B cell (primary cell): ENCODE data around the gene CBX5. TPM values are rescaled to one million over a fixed set of nuclear protein-coding genes. Genes with fewer than 3 reads are reported as not detected.
"Not testable (repeated sequence)": the region's sequence is repeated elsewhere in the genome, so short reads cannot be mapped to it uniquely, and the experiment has no call there.

Experiments used
- ATAC-seq: fragments of 200-7000 bp; cut with Tn5 transposase; one replicate; pipeline ENCODE4 v1.10.0; 2021; ENCODE audit warnings: low read depth, mild to moderate bottlenecking, moderate number of reproducible peaks, moderate library complexity
- CTCF ChIA-PET: fragments of 350-600 bp; sonication (Branson Sonifier 250); formaldehyde crosslinking; loops from one replicate; lab custom pipeline; 2021; ENCODE audit warnings: antibody characterized with exemption, inconsistent platforms; lab: Charles Lee
- POLR2A ChIA-PET: fragments of 350-600 bp; sonication (Branson Sonifier 250); formaldehyde crosslinking; loops from one replicate; lab custom pipeline; 2021; ENCODE audit warnings: antibody characterized with exemption; lab: Charles Lee
- DNase-seq: peaks from one replicate; pipeline ENCODE4 v3.0.0; 2013
- H2AFZ ChIP-seq: 2 replicates; pipeline ENCODE4 v1.6.1; 2012; ENCODE audit warnings: mild to moderate bottlenecking, low read depth, low read length; ENCODE audit not compliant: insufficient read depth, poor library complexity, severe bottlenecking
- H3K27ac ChIP-seq, 2 donors: 1 replicate in 1 of 2; 2 replicates in 1 of 2; pipeline ENCODE4 v1.5.1; 2012 to 2013; ENCODE audit warnings: low read length in 2 of 2, mild to moderate bottlenecking in 2 of 2, moderate library complexity in 1 of 2
- H3K27me3 ChIP-seq, 4 experiments: fragments of 200-600 bp in 1 of 4; sonication (generic) in 1 of 4; replicated peaks in 1 of 4; 1 replicate in 2 of 4; 2 replicates in 2 of 4; pipeline versions ENCODE4 v1.6.1 to v1.7.0; 2013 to 2016; ENCODE audit warnings: low read length in 3 of 4, mild to moderate bottlenecking in 2 of 4, mixed read lengths in 1 of 4, moderate library complexity in 1 of 4; ENCODE audit not compliant: insufficient read depth in 4 of 4, control insufficient read depth in 3 of 4; ENCODE audit errors: control extremely low read depth in 1 of 4
- H3K36me3 ChIP-seq, 2 experiments: replicated peaks in 1 of 2; 1 replicate in 1 of 2; 2 replicates in 1 of 2; pipeline versions ENCODE4 v1.6.1 to v1.7.1; 2013; ENCODE audit warnings: low read length in 1 of 2; ENCODE audit not compliant: insufficient read depth in 2 of 2, control insufficient read depth in 1 of 2; ENCODE audit errors: control extremely low read depth in 1 of 2, extremely low read depth in 1 of 2
- H3K4me1 ChIP-seq, 2 donors: fragments of 200-600 bp in 1 of 2; sonication (generic) in 1 of 2; 1 replicate in 1 of 2; 2 replicates in 1 of 2; pipeline versions ENCODE4 v1.5.1 to v1.6.1; 2013 to 2017; ENCODE audit warnings: low read length in 2 of 2; ENCODE audit not compliant: control insufficient read depth in 2 of 2, insufficient read depth in 2 of 2
- H3K4me2 ChIP-seq: replicated peaks from 2 replicates; pipeline ENCODE3; 2012; ENCODE audit warnings: mild to moderate bottlenecking, low read depth, low read length; ENCODE audit not compliant: poor library complexity, severe bottlenecking
- H3K4me3 ChIP-seq, 5 experiments: fragments of 200-600 bp in 1 of 5; sonication (generic) in 1 of 5; 1 replicate in 3 of 5; 2 replicates in 2 of 5; pipeline versions ENCODE4 v1.5.1 to v1.7.0; 2011 to 2016; ENCODE audit warnings: low read length in 4 of 5, mild to moderate bottlenecking in 4 of 5, low read depth in 2 of 5, control low read depth in 1 of 5, moderate library complexity in 1 of 5; ENCODE audit not compliant: insufficient read depth in 1 of 5; ENCODE audit errors: control extremely low read depth in 1 of 5, extremely low read depth in 1 of 5
- H3K79me2 ChIP-seq: fragments of 200-600 bp; sonication (generic); one replicate; pipeline ENCODE4 v1.6.0; 2016; ENCODE audit warnings: low read length; ENCODE audit not compliant: control insufficient read depth, insufficient read depth
- H3K9ac ChIP-seq: fragments of 200-600 bp; sonication (generic); 2 replicates; pipeline ENCODE4 v1.6.1; 2017; ENCODE audit warnings: mild to moderate bottlenecking, low read length, moderate library complexity
- H3K9me3 ChIP-seq, 3 donors: one replicate each; pipeline versions ENCODE4 v1.6.1 to v1.7.1; 2013; ENCODE audit warnings: low read length in 2 of 3; ENCODE audit not compliant: control insufficient read depth in 2 of 3, insufficient read depth in 1 of 3; ENCODE audit errors: control extremely low read depth in 1 of 3
- H4K20me1 ChIP-seq: 2 replicates; pipeline ENCODE4 v1.6.0; 2012; ENCODE audit warnings: mild to moderate bottlenecking, low read length; ENCODE audit not compliant: insufficient read depth, control insufficient read depth, poor library complexity, severe bottlenecking
- H3K27ac Mint-ChIP-seq: one replicate; pipeline ENCODE4 v1.8.0; 2021; ENCODE audit warnings: mixed read lengths
- H3K27me3 Mint-ChIP-seq: one replicate; pipeline ENCODE4 v1.8.0; 2021; ENCODE audit warnings: mixed read lengths
- H3K4me1 Mint-ChIP-seq: one replicate; pipeline ENCODE4 v1.8.0; 2021; ENCODE audit warnings: mixed read lengths
- H3K4me3 Mint-ChIP-seq: one replicate; pipeline ENCODE4 v1.8.0; 2021; ENCODE audit warnings: mixed read lengths
- H3K9me3 Mint-ChIP-seq: one replicate; pipeline ENCODE4 v1.8.0; 2022; ENCODE audit warnings: mixed read lengths; ENCODE audit not compliant: insufficient read depth
- CTCF ChIP-seq: fragments of 200-600 bp; IDR thresholded peaks from one replicate; pipeline ENCODE4 v1.8.0; 2022; ENCODE audit warnings: antibody characterized with exemption, mild to moderate bottlenecking
- EZH2 ChIP-seq: IDR thresholded peaks from 2 replicates; pipeline ENCODE4 v1.6.1; 2012; ENCODE audit warnings: borderline replicate concordance, low read depth, mild to moderate bottlenecking, moderate library complexity, low read length; ENCODE audit not compliant: insufficient read depth, poor library complexity, severe bottlenecking
- WGBS: methylation state at CpG from one replicate; pipeline ENCODE4 v1.1.5; 2013; ENCODE audit warnings: missing lambda C conversion rate; ENCODE audit not compliant: insufficient coverage; 5-methylcytosine and 5-hydroxymethylcytosine counted together
- intact Hi-C: fragments of 100-400 bp; cut with micrococcal nuclease; formaldehyde crosslinking; loops from one replicate; pipeline ENCODE4 v1.10.0; 2022
- polyA plus RNA-seq: library from polyadenylated mRNA; depleted of rRNA; stranded (reverse); fragments of >200 nt; gene quantifications from 2 replicates; pipeline ENCODE4 v1.2.3, GENCODE V29; 2012
- total RNA-seq, 2 donors: library from RNA; stranded (reverse); fragments of 120-200 nt in 1 of 2; gene quantifications; 1 replicate in 1 of 2; 2 replicates in 1 of 2; pipeline versions ENCODE4 v1.2.3 to v1.2.4, GENCODE V29; 2013 to 2022

Gene CBX5
- total and polyA plus RNA-seq, 2 donors (not counting 1 experiment from before 2014, with no cell fraction given), result 10.5 to 66.2 TPM

DNA sequence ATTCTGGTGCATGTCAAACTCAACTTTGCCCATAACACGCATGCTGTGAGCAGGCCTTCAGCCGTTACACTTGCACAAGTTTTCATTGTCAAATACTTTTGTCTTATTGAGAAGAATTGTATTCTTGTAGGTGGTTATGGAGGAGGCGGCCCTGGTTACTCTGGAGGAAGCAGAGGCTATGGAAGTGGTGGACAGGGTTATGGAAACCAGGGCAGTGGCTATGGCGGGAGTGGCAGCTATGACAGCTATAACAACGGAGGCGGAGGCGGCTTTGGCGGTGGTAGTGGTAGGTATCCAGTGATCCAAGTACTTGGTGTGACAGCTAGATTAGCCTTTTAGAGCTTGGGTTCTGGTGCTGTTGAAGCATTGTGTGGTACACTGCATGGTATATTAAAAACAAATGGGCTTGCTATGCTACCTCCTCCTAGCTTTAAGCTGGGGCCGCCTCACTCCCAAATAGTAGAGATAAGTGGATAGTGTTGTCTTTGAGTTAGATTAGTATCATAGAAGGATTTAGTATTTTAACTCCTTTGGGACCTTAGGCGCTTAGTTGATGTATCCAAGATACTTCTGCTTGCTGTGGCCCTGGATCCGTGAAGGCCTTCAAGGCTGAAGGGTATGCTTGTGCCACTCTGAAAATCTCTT lies 3.1 kb upstream of the CBX5 start:
- Histone ChIP-seq H3K27me3 (no peaks in the 10 kb centered on the region), H3K27ac (peak overlapping the region in 1 of 2 donors; percentile 35), H3K79me2 (peaks cover 40% of the 10 kb centered on the region), H3K9ac (peak overlapping the region; percentile 99), H4K20me1 (peaks cover 46% of the 10 kb centered on the region), H2AFZ (no peak overlapping the region), H3K4me2 (peak overlapping the region; percentile 93), H3K4me3 (peak overlapping the region in 1 of 5 experiments; percentile 99), H3K36me3 (peaks cover 2 to 64% of the 10 kb centered on the region in 2 experiments), H3K9me3 (no peaks in the 10 kb centered on the region), H3K4me1 (peaks cover 53 to 54% of the 10 kb centered on the region in 2 donors)
- DNase-seq, result no peak
- no peak for ATAC-seq
- Mint-ChIP-seq H3K27ac (no peak overlapping the region), H3K9me3 (no peaks in the 10 kb centered on the region), H3K4me3 (no peak overlapping the region), H3K27me3 (no peaks in the 10 kb centered on the region), H3K4me1 (peaks cover 53% of the 10 kb centered on the region)
- intact Hi-C loops, result loop anchor here (5.0 kb wide), 1 partner anchor 276 kb away; the partner anchor contains the start of gene HOXC8
- 57% methylated on average over 7 of the region's 11 CpGs for WGBS
- POLR2A ChIA-PET, result interaction anchor here (0.8 kb wide), 1 partner anchor 1064 kb away, joined by 3 read pairs; no protein-coding TSS in a partner anchor
- TF ChIP-seq CTCF, result no peak
- TF ChIP-seq EZH2, result no peak
- CTCF ChIA-PET, result interaction anchor here (0.6 to 2.1 kb wide), 5 partner anchors 9 to 42 kb away, joined by 3 to 9 read pairs (median 3); partner anchors contain the start of gene COPZ1

- H3K9ac ChIP-seq, result peak overlapping the region; percentile 99
- H4K20me1 ChIP-seq, result peaks cover 40% of the 10 kb centered on the region
- ATAC-seq, result not testable (repeated sequence)
Observed at GRCh38 chr12:54281694-54282093, 1.8 kb upstream of the CBX5 start.

GRCh38 chr12:54281261-54281638 lies 1.3 kb upstream of the CBX5 start:
- Histone ChIP-seq H3K36me3 (peaks cover 2 to 46% of the 10 kb centered on the region in 2 experiments), H3K9ac (peak overlapping the region; percentile 99), H3K4me1 (peaks cover 58 to 64% of the 10 kb centered on the region in 2 donors), H4K20me1 (peaks cover 40% of the 10 kb centered on the region), H3K27ac (peak overlapping the region; percentile 96 to 97), H3K4me2 (peak overlapping the region; percentile 93), H2AFZ (peak overlapping the region; percentile 43), H3K79me2 (peaks cover 59% of the 10 kb centered on the region), H3K4me3 (peak overlapping the region; percentile 79 to 99 (median 99))
- H3K4me1 Mint-ChIP-seq, result peaks cover 52% of the 10 kb centered on the region
- DNase-seq, H3K27me3 ChIP-seq, H3K27me3 Mint-ChIP-seq, H3K27ac Mint-ChIP-seq, H3K9me3 Mint-ChIP-seq, H3K4me3 Mint-ChIP-seq, H3K9me3 ChIP-seq, ATAC-seq: not testable (repeated sequence)
- ChIA-PET CTCF (interaction anchor here (1.0 to 3.3 kb wide), 7 partner anchors 11 to 79 kb away, joined by 3 to 22 read pairs (median 4); partner anchors contain the start of gene COPZ1), POLR2A (interaction anchor here (0.6 to 2.8 kb wide), 4 partner anchors 11 to 263 kb away, joined by 3 to 23 read pairs (median 6); partner anchors contain the start of gene COPZ1)
- intact Hi-C loops, result loop anchor here (5.0 kb wide), 1 partner anchor 274 kb away; the partner anchor contains the start of gene HOXC8
- 3% methylated on average over 5 of the region's 10 CpGs for WGBS

More at GRCh38 chr12:54281694-54282093, 1.8 kb upstream of the CBX5 start:
- DNase-seq, H3K27ac Mint-ChIP-seq, H3K9me3 Mint-ChIP-seq, H3K27me3 ChIP-seq, H3K9me3 ChIP-seq, H3K4me3 Mint-ChIP-seq, H3K27me3 Mint-ChIP-seq, H2AFZ ChIP-seq: not testable (repeated sequence)
- peak overlapping the region; percentile 79 to 99 (median 99) for H3K4me3 ChIP-seq
- intact Hi-C loops, result loop anchor here (5.0 kb wide), 1 partner anchor 274 kb away; the partner anchor contains the start of gene HOXC8
- peaks cover 54% of the 10 kb centered on the region for H3K79me2 ChIP-seq
- ChIA-PET CTCF (interaction anchor here (1.0 to 3.3 kb wide), 6 partner anchors 11 to 77 kb away, joined by 3 to 22 read pairs (median 6); partner anchors contain the start of gene COPZ1), POLR2A (interaction anchor here (0.6 to 2.8 kb wide), 4 partner anchors 10 to 264 kb away, joined by 3 to 23 read pairs (median 6); partner anchors contain the start of gene COPZ1)
- no CpG with 5 or more reads among the region's 4 CpGs for WGBS
- peak overlapping the region; percentile 96 to 97 for H3K27ac ChIP-seq
- peak overlapping the region; percentile 93 for H3K4me2 ChIP-seq
- peaks cover 2 to 50% of the 10 kb centered on the region in 2 experiments for H3K36me3 ChIP-seq
- peaks cover 51% of the 10 kb centered on the region for H3K4me1 Mint-ChIP-seq
- H3K4me1 ChIP-seq, result peaks cover 58 to 63% of the 10 kb centered on the region in 2 donors
